Measurements from ENCODE around the gene CTNNA3.

The CTNNA3 gene

GRCh38 chr10:66782144-66782543, 913.9 kb downstream of the CTNNA3 start:
- H3K4me3 ChIP-seq (ENCODE audit: low read depth, low read length): no peak overlapping the region
- no peak for TF ChIP-seq CTCF (IDR thresholded peaks at IDR 0.05; ENCODE audit: low read depth, low read length)

GRCh38 chr10:66780796-66781195, 915.2 kb downstream of the CTNNA3 start:
- TF ChIP-seq CTCF (IDR thresholded peaks at IDR 0.05; ENCODE audit: low read depth, low read length): no peak

GRCh38 chr10:66778351-66778750, 917.6 kb downstream of the CTNNA3 start:
- H3K4me3 ChIP-seq (ENCODE audit: low read depth, low read length): no peak overlapping the region
- TF ChIP-seq CTCF (IDR thresholded peaks at IDR 0.05; ENCODE audit: low read depth, low read length): no peak

More at GRCh38 chr10:66780796-66781195, 915.2 kb downstream of the CTNNA3 start:
- H3K4me3 ChIP-seq (ENCODE audit: low read depth, low read length): no peak overlapping the region

- no peak overlapping the region for H3K4me3 ChIP-seq (ENCODE audit: low read depth, low read length)
- TF ChIP-seq CTCF (IDR thresholded peaks at IDR 0.05; ENCODE audit: low read depth, low read length): no peak
These were observed 918.3 kb downstream of the CTNNA3 start for GRCh38 chr10:66777665-66778064.

- TF ChIP-seq CTCF (IDR thresholded peaks at IDR 0.05; ENCODE audit: low read depth, low read length): no peak
- no peak overlapping the region for H3K4me3 ChIP-seq (ENCODE audit: low read depth, low read length)
These were observed 922.5 kb downstream of the CTNNA3 start for GRCh38 chr10:66773472-66773817.

GRCh38 chr10:66772548-66773471, 923.2 kb downstream of the CTNNA3 start:
- no peak for TF ChIP-seq CTCF (IDR thresholded peaks at IDR 0.05; ENCODE audit: low read depth, low read length)
- no peak overlapping the region for H3K4me3 ChIP-seq (ENCODE audit: low read depth, low read length)

GRCh38 chr10:66767707-66768106, 928.3 kb downstream of the CTNNA3 start:
- no peak overlapping the region for H3K4me3 ChIP-seq (ENCODE audit: low read depth, low read length)
- TF ChIP-seq CTCF (IDR thresholded peaks at IDR 0.05; ENCODE audit: low read depth, low read length): no peak
